Subcutaneous adipose tissue (tissue), 4 donors: ENCODE results near the gene NARS2. TPM values are rescaled to one million over a fixed set of nuclear protein-coding genes. Genes with fewer than 3 reads are reported as not detected.

Experiments
- small RNA-seq: library from RNA; depleted of rRNA; stranded (forward); fragments of <200 nt; gene quantifications from one replicate; pipeline ENCODE3, GENCODE V24; 2016
- total RNA-seq, 4 donors: library from RNA; depleted of rRNA; stranded (reverse); fragments of >200 nt; gene quantifications; one replicate each; pipeline ENCODE4 v1.1.0, GENCODE V29; 2016
- TF ChIP-seq, protein P1 (sequence below): fragments of 450-650 bp; IDR thresholded peaks from one replicate; pipeline ENCODE4 v1.5.1; 2016; ENCODE audit warnings: low read depth, mild to moderate bottlenecking, control low read depth, antibody characterized with exemption, moderate library complexity

NARS2 gene
- total RNA-seq, 4 donors from 2014 or later = 11.4 to 17.3 (median 15.2) TPM

DNA sequence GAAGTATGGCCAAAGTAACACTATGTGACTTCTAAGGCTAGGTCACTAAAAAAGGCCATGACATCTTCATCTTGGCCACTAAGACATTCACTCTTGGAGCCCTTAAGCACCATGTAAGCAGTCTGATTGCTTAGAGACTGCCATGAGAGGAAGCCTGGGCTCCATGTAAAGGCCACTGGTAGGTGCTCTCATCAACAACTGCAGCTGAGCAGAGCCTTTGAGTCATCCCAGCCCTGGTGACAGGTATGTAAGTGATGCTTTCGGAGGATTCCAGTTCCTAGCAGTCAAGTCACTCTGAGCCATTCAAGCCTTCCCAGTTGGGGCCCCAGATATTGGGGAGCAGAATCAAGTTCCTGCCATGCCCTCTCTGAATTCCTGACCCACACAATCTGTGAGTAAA is 183.2 kb downstream of the NARS2 start:
- TF ChIP-seq, protein P1, sequence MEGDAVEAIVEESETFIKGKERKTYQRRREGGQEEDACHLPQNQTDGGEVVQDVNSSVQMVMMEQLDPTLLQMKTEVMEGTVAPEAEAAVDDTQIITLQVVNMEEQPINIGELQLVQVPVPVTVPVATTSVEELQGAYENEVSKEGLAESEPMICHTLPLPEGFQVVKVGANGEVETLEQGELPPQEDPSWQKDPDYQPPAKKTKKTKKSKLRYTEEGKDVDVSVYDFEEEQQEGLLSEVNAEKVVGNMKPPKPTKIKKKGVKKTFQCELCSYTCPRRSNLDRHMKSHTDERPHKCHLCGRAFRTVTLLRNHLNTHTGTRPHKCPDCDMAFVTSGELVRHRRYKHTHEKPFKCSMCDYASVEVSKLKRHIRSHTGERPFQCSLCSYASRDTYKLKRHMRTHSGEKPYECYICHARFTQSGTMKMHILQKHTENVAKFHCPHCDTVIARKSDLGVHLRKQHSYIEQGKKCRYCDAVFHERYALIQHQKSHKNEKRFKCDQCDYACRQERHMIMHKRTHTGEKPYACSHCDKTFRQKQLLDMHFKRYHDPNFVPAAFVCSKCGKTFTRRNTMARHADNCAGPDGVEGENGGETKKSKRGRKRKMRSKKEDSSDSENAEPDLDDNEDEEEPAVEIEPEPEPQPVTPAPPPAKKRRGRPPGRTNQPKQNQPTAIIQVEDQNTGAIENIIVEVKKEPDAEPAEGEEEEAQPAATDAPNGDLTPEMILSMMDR = no peak

GRCh38 chr11:78390809-78391208 is 183.9 kb downstream of the NARS2 start:
- TF ChIP-seq, protein P1 = no peak

GRCh38 chr11:78386215-78386941 is 188.3 kb downstream of the NARS2 start:
- TF ChIP-seq, protein P1 = no peak

Small RNA genes within 50 kb of the gene (small RNA-seq; reads per million reads assigned to genes)
- gene RNU6-311P = not detected

Other genes with a start within 250 kb of the NARS2 start
- gene GAB2, start 157.0 kb downstream of the NARS2 start, total RNA-seq = 10 to 100 TPM; 23.3 to 65.6 (median 58.8) TPM